Measurements from ENCODE around the gene IDS.

- TF ChIP-seq EZH2 (IDR thresholded peaks at IDR 0.05; ENCODE audit: insufficient read depth, poor library complexity, severe bottlenecking) (no peak), EZH2phosphoT487 (IDR thresholded peaks at IDR 0.05; ENCODE audit: insufficient read depth, low read depth) (no peak)
Observed at GRCh38 chrX:149497626-149498025, 7.5 kb downstream of the IDS start.
